ENCODE measurements around the gene ZNRF3. TPM values are rescaled to one million over a fixed set of nuclear protein-coding genes. Genes with fewer than 3 reads are reported as not detected.
A peak's percentile ranks its signal among the peaks of the same experiment; 100 is the strongest.
"Not testable (repeated sequence)": the region's sequence is repeated elsewhere in the genome, so short reads cannot be mapped to it uniquely, and the experiment has no call there.

ZNRF3 gene
- total RNA-seq, 1 donor from 2014 or later = 23.1 TPM

GRCh38 chr22:28904211-28904896, 21.0 kb downstream of the ZNRF3 start:
- DNase-seq (ENCODE audit: extremely low spot score, unreplicated experiment) = no peak
- peaks cover 71% of the 10 kb centered on the region for H3K4me1 Mint-ChIP-seq (ENCODE audit: unreplicated experiment)
- peak overlapping the region; percentile 78 for H3K27ac Mint-ChIP-seq
- peaks cover 4% of the 10 kb centered on the region for H3K36me3 Mint-ChIP-seq
- H3K4me3 Mint-ChIP-seq = peak overlapping the region; percentile 46
- no peak for TF ChIP-seq CTCF (conservative IDR thresholded peaks at IDR 0.05)
- H3K27me3 Mint-ChIP-seq = no peaks in the 10 kb centered on the region
- no peaks in the 10 kb centered on the region for H3K9me3 Mint-ChIP-seq

- peaks cover 70% of the 10 kb centered on the region for H3K4me1 Mint-ChIP-seq (ENCODE audit: unreplicated experiment)
- H3K4me3 Mint-ChIP-seq = peak overlapping the region; percentile 41
- peaks cover 4% of the 10 kb centered on the region for H3K36me3 Mint-ChIP-seq
- no peaks in the 10 kb centered on the region for H3K9me3 Mint-ChIP-seq
- TF ChIP-seq CTCF (conservative IDR thresholded peaks at IDR 0.05) = no peak
- no peaks in the 10 kb centered on the region for H3K27me3 Mint-ChIP-seq
- peak overlapping the region; percentile 78 for H3K27ac Mint-ChIP-seq
- no peak for DNase-seq (ENCODE audit: extremely low spot score, unreplicated experiment)
These were observed 22.0 kb downstream of the ZNRF3 start for GRCh38 chr22:28905256-28905832.

GRCh38 chr22:28906312-28906711, 22.9 kb downstream of the ZNRF3 start:
- Mint-ChIP-seq H3K4me1 (ENCODE audit: unreplicated experiment) (peaks cover 74% of the 10 kb centered on the region), H3K9me3 (no peaks in the 10 kb centered on the region), H3K36me3 (peaks cover 1% of the 10 kb centered on the region), H3K27ac (no peak overlapping the region), H3K27me3 (no peaks in the 10 kb centered on the region), H3K4me3 (no peak overlapping the region)
- no peak for DNase-seq (ENCODE audit: extremely low spot score, unreplicated experiment)
- no peak for TF ChIP-seq CTCF (conservative IDR thresholded peaks at IDR 0.05)

GRCh38 chr22:28907311-28908008, 24.1 kb downstream of the ZNRF3 start:
- DNase-seq (ENCODE audit: extremely low spot score, unreplicated experiment) = no peak
- no peaks in the 10 kb centered on the region for H3K27me3 Mint-ChIP-seq
- H3K4me3 Mint-ChIP-seq = no peak overlapping the region
- H3K27ac Mint-ChIP-seq = peak overlapping the region; percentile 23
- no peaks in the 10 kb centered on the region for H3K36me3 Mint-ChIP-seq
- H3K9me3 Mint-ChIP-seq = no peaks in the 10 kb centered on the region
- peaks cover 82% of the 10 kb centered on the region for H3K4me1 Mint-ChIP-seq (ENCODE audit: unreplicated experiment)
- no peak for TF ChIP-seq CTCF (conservative IDR thresholded peaks at IDR 0.05)

GRCh38 chr22:28908810-28909209, 25.4 kb downstream of the ZNRF3 start:
- peaks cover 77% of the 10 kb centered on the region for H3K4me1 Mint-ChIP-seq (ENCODE audit: unreplicated experiment)
- H3K36me3 Mint-ChIP-seq; H3K4me3 Mint-ChIP-seq; DNase-seq (ENCODE audit: extremely low spot score, unreplicated experiment); H3K9me3 Mint-ChIP-seq; H3K27ac Mint-ChIP-seq; H3K27me3 Mint-ChIP-seq: not testable (repeated sequence)

- Mint-ChIP-seq H3K36me3 (no peaks in the 10 kb centered on the region), H3K4me3 (no peak overlapping the region), H3K4me1 (ENCODE audit: unreplicated experiment) (peaks cover 77% of the 10 kb centered on the region), H3K27me3 (no peaks in the 10 kb centered on the region), H3K9me3 (no peaks in the 10 kb centered on the region), H3K27ac (peak overlapping the region; percentile 61)
- no peak for DNase-seq (ENCODE audit: extremely low spot score, unreplicated experiment)
- no peak for TF ChIP-seq CTCF (conservative IDR thresholded peaks at IDR 0.05)
These were observed 26.0 kb downstream of the ZNRF3 start for GRCh38 chr22:28909375-28909774.
